WTC11 (cell line): ENCODE measurements around the gene SEL1L. TPM values are rescaled to one million over a fixed set of nuclear protein-coding genes. Genes with fewer than 3 reads are reported as not detected.

Source experiments
- ATAC-seq: fragments of 200-7000 bp; cut with Tn5 transposase; 2 replicates; pipeline ENCODE4 v1.10.0; 2021; ENCODE audit warnings: mild to moderate bottlenecking, moderate library complexity
- CTCF ChIA-PET: fragments of 300-600 bp; sonication (Branson Sonifier 250); formaldehyde crosslinking; loops from one replicate; lab custom pipeline; 2021; ENCODE audit warnings: antibody characterized with exemption; lab: Charles Lee
- POLR2A ChIA-PET: fragments of 350-600 bp; sonication (Branson Sonifier 250); formaldehyde crosslinking; loops from one replicate; lab custom pipeline; 2021; ENCODE audit warnings: antibody characterized with exemption; lab: Charles Lee
- DNase-seq: peaks from one replicate; pipeline ENCODE4 v3.0.0; 2021; ENCODE audit warnings: low spot score
- H3K27ac Mint-ChIP-seq: 2 replicates; pipeline ENCODE4 v1.8.0; 2021; ENCODE audit warnings: mixed read lengths
- H3K27me3 Mint-ChIP-seq: 2 replicates; pipeline ENCODE4 v1.8.0; 2021; ENCODE audit warnings: low read depth, mild to moderate bottlenecking, moderate library complexity, mixed read lengths
- H3K36me3 Mint-ChIP-seq: 2 replicates; pipeline ENCODE4 v1.8.0; 2021; ENCODE audit warnings: mixed read lengths
- H3K4me1 Mint-ChIP-seq: 2 replicates; pipeline ENCODE4 v1.8.0; 2022; ENCODE audit warnings: mixed read lengths
- H3K4me3 Mint-ChIP-seq: 2 replicates; pipeline ENCODE4 v1.8.0; 2021; ENCODE audit warnings: mild to moderate bottlenecking, moderate library complexity, mixed read lengths
- H3K9me3 Mint-ChIP-seq: 2 replicates; pipeline ENCODE4 v1.8.0; 2021; ENCODE audit warnings: mixed read lengths
- CREM ChIP-seq: sonication (generic); formaldehyde crosslinking; IDR thresholded peaks from 2 replicates; pipeline ENCODE4 v1.8.1; 2022; ENCODE audit warnings: mild to moderate bottlenecking, missing genetic modification reagents, moderate library complexity
- ELF4 ChIP-seq: sonication (generic); formaldehyde crosslinking; IDR thresholded peaks from 2 replicates; pipeline ENCODE4 v1.8.1; 2022; ENCODE audit warnings: low read depth, mild to moderate bottlenecking, moderate library complexity, missing genetic modification reagents
- HMGA2 ChIP-seq: fragments of 250-450 bp; sonication (Bioruptor Pico); IDR thresholded peaks from 2 replicates; pipeline ENCODE4 v1.4.0; 2021; ENCODE audit warnings: mild to moderate bottlenecking, moderate library complexity
- JAZF1 ChIP-seq: fragments of 250-450 bp; sonication (Bioruptor Pico); IDR thresholded peaks from 2 replicates; pipeline ENCODE4 v1.9.0; 2021; ENCODE audit warnings: moderate library complexity, mild to moderate bottlenecking, inconsistent platforms
- KAT7 ChIP-seq: sonication (generic); formaldehyde crosslinking; IDR thresholded peaks from 2 replicates; pipeline ENCODE4 v1.8.1; 2023; ENCODE audit warnings: missing genetic modification reagents, mild to moderate bottlenecking, borderline replicate concordance
- MXD4 ChIP-seq: fragments of 250-450 bp; sonication (Bioruptor Pico); IDR thresholded peaks from 2 replicates; pipeline ENCODE4 v1.8.0; 2021; ENCODE audit warnings: mild to moderate bottlenecking, moderate library complexity, borderline replicate concordance
- NR2C2 ChIP-seq: sonication (generic); formaldehyde crosslinking; IDR thresholded peaks from 2 replicates; pipeline ENCODE4 v1.8.0; 2022; ENCODE audit warnings: mild to moderate bottlenecking, missing genetic modification reagents
- PRRX2 ChIP-seq: fragments of 250-450 bp; sonication (Bioruptor Pico); IDR thresholded peaks from 2 replicates; pipeline ENCODE4 v1.8.0; 2021; ENCODE audit warnings: mild to moderate bottlenecking
- SMAD4 ChIP-seq: sonication (generic); formaldehyde crosslinking; IDR thresholded peaks from 2 replicates; pipeline ENCODE4 v1.8.0; 2022; ENCODE audit warnings: mild to moderate bottlenecking, missing genetic modification reagents
- SOX15 ChIP-seq: fragments of 250-450 bp; sonication (Bioruptor Pico); IDR thresholded peaks from 2 replicates; pipeline ENCODE4 v1.9.0; 2021; ENCODE audit warnings: mild to moderate bottlenecking
- SP1 ChIP-seq: sonication (generic); formaldehyde crosslinking; conservative IDR thresholded peaks from 2 replicates; pipeline ENCODE4 v1.8.1; 2022; ENCODE audit warnings: missing genetic modification reagents
- TEAD1 ChIP-seq: sonication (generic); formaldehyde crosslinking; IDR thresholded peaks from 2 replicates; pipeline ENCODE4 v1.8.0; 2022; ENCODE audit warnings: mild to moderate bottlenecking, missing genetic modification reagents
- ZNF219 ChIP-seq: sonication (generic); formaldehyde crosslinking; IDR thresholded peaks from 2 replicates; pipeline ENCODE4 v1.8.0; 2023; ENCODE audit warnings: missing genetic modification reagents, mild to moderate bottlenecking, borderline replicate concordance
- total RNA-seq: library from RNA; stranded (reverse); gene quantifications from 3 replicates; pipeline ENCODE4 v1.2.3, GENCODE V29; 2021
- TF ChIP-seq, protein P1 (sequence below): fragments of 250-450 bp; sonication (Bioruptor Pico); IDR thresholded peaks from 2 replicates; pipeline ENCODE4 v1.9.0; 2021; ENCODE audit warnings: mild to moderate bottlenecking
- TF ChIP-seq, protein P2 (sequence below): sonication (generic); formaldehyde crosslinking; IDR thresholded peaks from 2 replicates; pipeline ENCODE4 v1.8.1; 2023; ENCODE audit warnings: mild to moderate bottlenecking, missing genetic modification reagents, moderate library complexity
- TF ChIP-seq, protein P3 (sequence below): fragments of 250-450 bp; sonication (Bioruptor Pico); conservative IDR thresholded peaks from 2 replicates; pipeline ENCODE4 v1.9.0; 2021; ENCODE audit warnings: mild to moderate bottlenecking

Gene SEL1L
- total RNA-seq, 1 experiment from 2014 or later = 29.1 TPM

DNA sequence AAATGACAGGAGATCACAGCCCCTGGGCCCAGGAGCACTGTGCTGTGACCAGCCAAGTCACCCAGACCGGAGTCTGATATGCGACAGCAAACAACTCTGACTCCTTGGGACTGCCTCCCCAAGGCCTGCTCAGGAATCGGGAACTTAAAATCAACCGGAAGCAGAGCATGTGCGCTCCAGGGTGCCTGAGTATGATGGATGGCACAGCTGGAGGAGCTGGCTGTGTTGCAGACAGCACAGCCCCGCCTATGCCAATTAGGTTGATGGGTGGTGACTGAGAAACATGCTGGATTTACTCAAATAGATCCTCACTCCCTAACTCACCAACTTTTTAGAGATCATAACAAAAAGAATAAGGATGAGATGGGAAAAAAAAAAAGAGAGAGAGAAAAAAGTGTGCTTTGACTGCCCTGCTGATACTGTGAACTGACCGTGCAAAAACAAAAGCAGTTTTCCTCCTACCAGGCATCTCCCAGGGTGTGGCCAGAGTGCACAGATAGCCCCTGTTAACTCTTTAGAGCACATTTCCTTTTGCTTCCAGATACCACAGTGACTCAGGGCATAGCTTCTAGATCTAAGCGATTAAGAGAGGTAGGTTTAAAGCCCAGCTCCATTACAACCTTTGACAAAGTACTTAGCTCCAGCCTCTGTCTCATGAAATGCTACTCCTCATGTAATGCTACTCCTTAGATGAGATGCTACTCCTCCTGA lies 106.2 kb downstream of the SEL1L start:
- ATAC-seq = peak; percentile 84
- Mint-ChIP-seq H3K27me3 (no peaks in the 10 kb centered on the region), H3K4me3 (peak overlapping the region; percentile 22), H3K27ac (peak overlapping the region; percentile 72), H3K4me1 (peaks cover 35% of the 10 kb centered on the region), H3K36me3 (peaks cover 34% of the 10 kb centered on the region), H3K9me3 (no peaks in the 10 kb centered on the region)
- no peak for DNase-seq
- ChIA-PET POLR2A (no interaction called here), CTCF (interaction anchor here (0.6 kb wide), 1 partner anchor 207 kb away, joined by 3 read pairs; no protein-coding TSS in a partner anchor)
- TF ChIP-seq PRRX2 (CRISPR knock-in tag) = no peak
- no peak for TF ChIP-seq ELF4 (CRISPR knock-in tag)
- no peak for TF ChIP-seq SP1 (CRISPR knock-in tag)
- TF ChIP-seq TEAD1 = no peak
- TF ChIP-seq JAZF1 (CRISPR knock-in tag) = no peak
- TF ChIP-seq, protein P1, sequence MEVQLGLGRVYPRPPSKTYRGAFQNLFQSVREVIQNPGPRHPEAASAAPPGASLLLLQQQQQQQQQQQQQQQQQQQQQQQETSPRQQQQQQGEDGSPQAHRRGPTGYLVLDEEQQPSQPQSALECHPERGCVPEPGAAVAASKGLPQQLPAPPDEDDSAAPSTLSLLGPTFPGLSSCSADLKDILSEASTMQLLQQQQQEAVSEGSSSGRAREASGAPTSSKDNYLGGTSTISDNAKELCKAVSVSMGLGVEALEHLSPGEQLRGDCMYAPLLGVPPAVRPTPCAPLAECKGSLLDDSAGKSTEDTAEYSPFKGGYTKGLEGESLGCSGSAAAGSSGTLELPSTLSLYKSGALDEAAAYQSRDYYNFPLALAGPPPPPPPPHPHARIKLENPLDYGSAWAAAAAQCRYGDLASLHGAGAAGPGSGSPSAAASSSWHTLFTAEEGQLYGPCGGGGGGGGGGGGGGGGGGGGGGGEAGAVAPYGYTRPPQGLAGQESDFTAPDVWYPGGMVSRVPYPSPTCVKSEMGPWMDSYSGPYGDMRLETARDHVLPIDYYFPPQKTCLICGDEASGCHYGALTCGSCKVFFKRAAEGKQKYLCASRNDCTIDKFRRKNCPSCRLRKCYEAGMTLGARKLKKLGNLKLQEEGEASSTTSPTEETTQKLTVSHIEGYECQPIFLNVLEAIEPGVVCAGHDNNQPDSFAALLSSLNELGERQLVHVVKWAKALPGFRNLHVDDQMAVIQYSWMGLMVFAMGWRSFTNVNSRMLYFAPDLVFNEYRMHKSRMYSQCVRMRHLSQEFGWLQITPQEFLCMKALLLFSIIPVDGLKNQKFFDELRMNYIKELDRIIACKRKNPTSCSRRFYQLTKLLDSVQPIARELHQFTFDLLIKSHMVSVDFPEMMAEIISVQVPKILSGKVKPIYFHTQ (CRISPR knock-in tag) = no peak
- no peak for TF ChIP-seq NR2C2 (CRISPR knock-in tag)

DNA sequence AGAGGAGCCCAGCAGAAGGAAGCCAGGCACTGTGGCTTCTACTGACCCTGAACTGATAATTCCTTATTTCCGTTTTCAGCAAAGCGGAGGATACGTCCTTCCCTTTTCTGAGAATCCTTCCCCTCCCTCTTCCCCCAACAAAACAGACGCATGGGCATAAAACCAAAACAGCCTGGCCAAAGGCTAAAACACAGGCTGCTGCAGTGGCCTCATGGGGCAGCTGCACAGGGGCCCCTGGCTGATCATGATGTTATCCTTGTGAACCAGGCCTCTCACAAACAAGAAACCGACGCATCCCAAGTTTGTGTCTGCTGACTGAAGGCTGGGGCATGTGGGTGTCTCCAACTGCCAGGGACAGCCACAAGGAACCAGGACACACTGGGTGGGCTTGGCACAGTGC lies 110.1 kb downstream of the SEL1L start:
- Mint-ChIP-seq H3K36me3 (peaks cover 66% of the 10 kb centered on the region), H3K27me3 (no peaks in the 10 kb centered on the region), H3K4me3 (no peak overlapping the region), H3K9me3 (peaks cover 21% of the 10 kb centered on the region), H3K4me1 (peaks cover 18% of the 10 kb centered on the region), H3K27ac (no peak overlapping the region)
- DNase-seq (no peak), ATAC-seq (no peak)
- ChIA-PET CTCF (no interaction called here), POLR2A (no interaction called here)
- no peak for TF ChIP-seq HMGA2 (CRISPR knock-in tag)
- TF ChIP-seq SOX15 (CRISPR knock-in tag) = no peak
- no peak for TF ChIP-seq ZNF219 (CRISPR knock-in tag)
- TF ChIP-seq, protein P2, sequence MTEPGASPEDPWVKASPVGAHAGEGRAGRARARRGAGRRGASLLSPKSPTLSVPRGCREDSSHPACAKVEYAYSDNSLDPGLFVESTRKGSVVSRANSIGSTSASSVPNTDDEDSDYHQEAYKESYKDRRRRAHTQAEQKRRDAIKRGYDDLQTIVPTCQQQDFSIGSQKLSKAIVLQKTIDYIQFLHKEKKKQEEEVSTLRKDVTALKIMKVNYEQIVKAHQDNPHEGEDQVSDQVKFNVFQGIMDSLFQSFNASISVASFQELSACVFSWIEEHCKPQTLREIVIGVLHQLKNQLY (CRISPR knock-in tag) = no peak
- no peak for TF ChIP-seq ELF4 (CRISPR knock-in tag)
- no peak for TF ChIP-seq MXD4 (CRISPR knock-in tag)
- no peak for TF ChIP-seq SMAD4 (CRISPR knock-in tag)
- TF ChIP-seq, protein P3, sequence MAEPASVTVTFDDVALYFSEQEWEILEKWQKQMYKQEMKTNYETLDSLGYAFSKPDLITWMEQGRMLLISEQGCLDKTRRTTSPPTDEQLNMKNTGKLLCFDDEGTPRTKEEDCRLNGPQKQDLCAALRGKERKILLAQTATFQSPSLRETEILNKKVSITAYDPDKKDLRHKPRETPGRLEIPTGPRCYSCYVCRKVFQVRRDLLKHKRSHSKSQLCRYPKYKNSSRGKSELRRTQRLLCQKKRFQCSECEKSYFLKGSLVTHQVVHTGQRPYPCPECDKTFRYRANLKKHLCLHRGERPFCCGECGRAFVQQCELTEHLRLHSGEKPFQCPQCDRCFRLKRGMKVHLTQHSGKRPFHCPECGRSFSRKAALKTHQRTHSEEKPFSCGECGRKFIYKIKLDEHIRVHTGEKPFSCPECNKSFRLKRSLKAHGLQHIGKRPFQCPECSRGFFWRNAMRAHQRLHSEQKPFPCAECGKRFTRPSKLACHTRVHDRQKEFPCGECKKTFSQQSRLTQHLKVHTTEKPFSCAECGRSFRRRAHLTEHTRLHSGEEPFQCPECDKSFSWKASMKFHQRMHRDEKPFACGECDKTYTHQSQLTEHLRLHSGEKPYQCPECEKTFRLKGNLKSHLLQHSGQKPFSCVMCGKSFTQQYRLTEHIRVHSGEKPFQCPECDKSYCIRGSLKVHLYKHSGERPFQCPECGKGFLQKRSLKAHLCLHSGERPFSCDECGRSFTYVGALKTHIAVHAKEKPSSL (CRISPR knock-in tag) = no peak
- TF ChIP-seq KAT7 (CRISPR knock-in tag) = no peak
- no peak for TF ChIP-seq CREM

Other genes with a start within 250 kb of the SEL1L start
- 43.0 to 69.2 TPM (median 45.2 TPM) in 3 replicates for gene STON2, start 133.5 kb downstream of the SEL1L start, total RNA-seq